Measurements from ENCODE around the gene HMGN4.

- no peak for TF ChIP-seq CTCF (IDR thresholded peaks at IDR 0.05)
- no peak for TF ChIP-seq POLR2A (IDR thresholded peaks at IDR 0.05)
Observed at GRCh38 chr6:26554447-26554696, 16.2 kb downstream of the HMGN4 start.
